ENCODE measurements around the gene SP7. TPM values are rescaled to one million over a fixed set of nuclear protein-coding genes. Genes with fewer than 3 reads are reported as not detected.
"Not testable (repeated sequence)": the region's sequence is repeated elsewhere in the genome, so short reads cannot be mapped to it uniquely, and the experiment has no call there.

The SP7 gene
- total and polyA plus RNA-seq, 2 donors (not counting 3 experiments of a cell fraction or from before 2014, with no cell fraction given), result not detected

GRCh38 chr12:53333289-53333688 is 2.9 kb downstream of the SP7 start:
- Histone ChIP-seq H3K36me3 (ENCODE audit: control insufficient read depth in 2 of 2, extremely low read depth in 1 of 2, insufficient read depth in 2 of 2, low read length in 2 of 2) (no peaks in the 10 kb centered on the region), H3K27me3 (ENCODE audit: control insufficient read depth in 2 of 2, insufficient read depth in 2 of 2, low read length in 2 of 2) (peaks cover 17 to 22% of the 10 kb centered on the region in 2 experiments), H3K9me3 (replicated peaks; ENCODE audit: control insufficient read depth, insufficient read depth, low read length) (no peaks in the 10 kb centered on the region), H3K9ac (replicated peaks; ENCODE audit: extremely low read depth, insufficient read depth, low read length) (no peak overlapping the region), H4K20me1 (replicated peaks; ENCODE audit: control insufficient read depth, extremely low read depth, insufficient read depth, low read length) (no peaks in the 10 kb centered on the region), H3K9me1 (replicated peaks; ENCODE audit: control insufficient read depth, extremely low read depth, insufficient read depth, low read length) (no peaks in the 10 kb centered on the region), H3K4me1 (ENCODE audit: control insufficient read depth, extremely low read depth, insufficient read depth, low read length) (no peaks in the 10 kb centered on the region), H3K4me3 (replicated peaks in 1 of 3; ENCODE audit: insufficient read depth in 1 of 3, low read depth in 1 of 3, low read length in 3 of 3) (no peak overlapping the region), H3K4me2 (ENCODE audit: insufficient read depth, low read length) (no peak overlapping the region), H3K27ac (ENCODE audit: insufficient read depth, low read depth, low read length) (no peak overlapping the region), H3K79me2 (ENCODE audit: control insufficient read depth, insufficient read depth, low read length) (no peaks in the 10 kb centered on the region), H2AFZ (ENCODE audit: low read depth, low read length) (no peak overlapping the region)
- dilution Hi-C loops (cut with MboI; ENCODE audit: extremely low pct_ligation_motif_present, low sequenced_read_pairs) (no loop called here), intact Hi-C loops (cut with micrococcal nuclease) (no loop called here)
- no TSS peak for BruUV-seq (replicated peaks)
- FAIRE-seq (no peak), DNase-seq (ENCODE audit: low read depth, low spot score) (no peak)
- ChIA-PET CTCF (interaction anchor here (1.0 to 1.9 kb wide), 4 partner anchors 12 to 88 kb away, joined by 3 to 8 read pairs (median 6); partner anchors contain the start of gene AAAS), POLR2A (no interaction called here)
- TF ChIP-seq POLR2AphosphoS5 (IDR thresholded peaks at IDR 0.05; ENCODE audit: insufficient read depth, low read depth, low read length), result no peak

GRCh38 chr12:53332744-53333143 is 3.4 kb downstream of the SP7 start:
- H3K36me3 ChIP-seq (ENCODE audit: control insufficient read depth in 2 of 2, extremely low read depth in 1 of 2, insufficient read depth in 2 of 2, low read length in 2 of 2), result no peaks in the 10 kb centered on the region
- no peaks in the 10 kb centered on the region for H4K20me1 ChIP-seq (replicated peaks; ENCODE audit: control insufficient read depth, extremely low read depth, insufficient read depth, low read length)
- H2AFZ ChIP-seq (ENCODE audit: low read depth, low read length), result no peak overlapping the region
- intact Hi-C loops (cut with micrococcal nuclease) (no loop called here), dilution Hi-C loops (cut with MboI; ENCODE audit: extremely low pct_ligation_motif_present, low sequenced_read_pairs) (no loop called here)
- no peak overlapping the region for H3K9ac ChIP-seq (replicated peaks; ENCODE audit: extremely low read depth, insufficient read depth, low read length)
- no TSS peak for BruUV-seq (replicated peaks)
- POLR2A ChIA-PET, result no interaction called here
- no peaks in the 10 kb centered on the region for H3K79me2 ChIP-seq (ENCODE audit: control insufficient read depth, insufficient read depth, low read length)
- CTCF ChIA-PET, result interaction anchor here (1.2 to 13.2 kb wide), 5 partner anchors 11 to 89 kb away, joined by 3 to 225 read pairs (median 6); partner anchors contain the start of gene AAAS
- H3K27ac ChIP-seq (ENCODE audit: insufficient read depth, low read depth, low read length), result no peak overlapping the region
- peaks cover 14 to 22% of the 10 kb centered on the region in 2 experiments for H3K27me3 ChIP-seq (ENCODE audit: control insufficient read depth in 2 of 2, insufficient read depth in 2 of 2, low read length in 2 of 2)
- H3K4me2 ChIP-seq (ENCODE audit: insufficient read depth, low read length), result no peak overlapping the region
- no peaks in the 10 kb centered on the region for H3K9me1 ChIP-seq (replicated peaks; ENCODE audit: control insufficient read depth, extremely low read depth, insufficient read depth, low read length)
- no peak overlapping the region for H3K4me3 ChIP-seq (replicated peaks in 1 of 3; ENCODE audit: insufficient read depth in 1 of 3, low read depth in 1 of 3, low read length in 3 of 3)
- H3K9me3 ChIP-seq (replicated peaks; ENCODE audit: control insufficient read depth, insufficient read depth, low read length), result no peaks in the 10 kb centered on the region
- no peak for FAIRE-seq
- TF ChIP-seq EZH2 (IDR thresholded peaks at IDR 0.05; ENCODE audit: borderline replicate concordance, low read depth, low read length, severe bottlenecking) (no peak), GATA2 (IDR thresholded peaks at IDR 0.05; ENCODE audit: insufficient read depth, insufficient read length, low read depth, low read length) (no peak), MYC (IDR thresholded peaks at IDR 0.05; ENCODE audit: low read depth, low read length) (no peak), FOS (IDR thresholded peaks at IDR 0.05; ENCODE audit: borderline replicate concordance, insufficient read depth, low read length) (no peak), JUN (IDR thresholded peaks at IDR 0.05; ENCODE audit: borderline replicate concordance, insufficient read depth, insufficient read length, low read depth) (no peak), POLR2AphosphoS5 (IDR thresholded peaks at IDR 0.05; ENCODE audit: insufficient read depth, low read depth, low read length) (no peak), MAX (IDR thresholded peaks at IDR 0.05; ENCODE audit: insufficient read depth, insufficient read length) (no peak), CTCF (IDR thresholded peaks at IDR 0.05; ENCODE audit: extremely low read depth in 1 of 2, insufficient read depth in 1 of 2, low read depth in 1 of 2, low read length in 2 of 2) (no peak), POLR2A (IDR thresholded peaks at IDR 0.05; ENCODE audit: low read depth, low read length) (no peak)
- no peak for DNase-seq (ENCODE audit: low read depth, low spot score)
- H3K4me1 ChIP-seq (ENCODE audit: control insufficient read depth, extremely low read depth, insufficient read depth, low read length), result no peaks in the 10 kb centered on the region

GRCh38 chr12:53332339-53332738 is 3.8 kb downstream of the SP7 start:
- CTCF ChIA-PET, result interaction anchor here (1.2 to 13.2 kb wide), 3 partner anchors 13 to 89 kb away, joined by 5 to 225 read pairs (median 8); no protein-coding TSS in a partner anchor
- H3K36me3 ChIP-seq (ENCODE audit: control insufficient read depth in 2 of 2, extremely low read depth in 1 of 2, insufficient read depth in 2 of 2, low read length in 2 of 2); H3K9me1 ChIP-seq (replicated peaks; ENCODE audit: control insufficient read depth, extremely low read depth, insufficient read depth, low read length); intact Hi-C loops (cut with micrococcal nuclease); DNase-seq (ENCODE audit: low read depth, low spot score); H3K4me2 ChIP-seq (ENCODE audit: insufficient read depth, low read length); H3K79me2 ChIP-seq (ENCODE audit: control insufficient read depth, insufficient read depth, low read length); dilution Hi-C loops (cut with MboI; ENCODE audit: extremely low pct_ligation_motif_present, low sequenced_read_pairs); H3K9me3 ChIP-seq (replicated peaks; ENCODE audit: control insufficient read depth, insufficient read depth, low read length); H3K4me3 ChIP-seq (replicated peaks in 1 of 3; ENCODE audit: insufficient read depth in 1 of 3, low read depth in 1 of 3, low read length in 3 of 3); BruUV-seq (replicated peaks); H2AFZ ChIP-seq (ENCODE audit: low read depth, low read length); POLR2A ChIA-PET; H3K9ac ChIP-seq (replicated peaks; ENCODE audit: extremely low read depth, insufficient read depth, low read length); H4K20me1 ChIP-seq (replicated peaks; ENCODE audit: control insufficient read depth, extremely low read depth, insufficient read depth, low read length); H3K27ac ChIP-seq (ENCODE audit: insufficient read depth, low read depth, low read length); H3K4me1 ChIP-seq (ENCODE audit: control insufficient read depth, extremely low read depth, insufficient read depth, low read length); FAIRE-seq: not testable (repeated sequence)
- peaks cover 11 to 20% of the 10 kb centered on the region in 2 experiments for H3K27me3 ChIP-seq (ENCODE audit: control insufficient read depth in 2 of 2, insufficient read depth in 2 of 2, low read length in 2 of 2)

All from endothelial cell of umbilical vein (primary cell).